Diencephalon (tissue), 1 donor: ENCODE results near the gene LAMP2. TPM values are rescaled to one million over a fixed set of nuclear protein-coding genes. Genes with fewer than 3 reads are reported as not detected.

Source experiments
- small RNA-seq: library from RNA; depleted of rRNA; stranded (forward); fragments of <200 nt; gene quantifications from one replicate; pipeline ENCODE3, GENCODE V24; 2014
- total RNA-seq: library from RNA; depleted of rRNA; stranded (reverse); fragments of >200 nt; gene quantifications from one replicate; pipeline ENCODE4 v1.2.3, GENCODE V29; 2014

LAMP2 gene
- total RNA-seq, result 86.0 TPM

GRCh38 chrX:120468825-120469525, at the start of gene LAMP2:
Gene LAMP2, minus strand, starts transcription at chrX:120469296. Its CDS starts 127 bp downstream, at chrX:120469169.

Small RNA genes within 50 kb of the gene (small RNA-seq; reads per million reads assigned to genes)
- not detected for gene RNU7-37P

Other genes starting within 250 kb of the LAMP2 start
- gene ZBTB33, start 218.5 kb downstream of the LAMP2 start, total RNA-seq, result 46.4 TPM
- 5.5 TPM for gene TMEM255A, start 157.8 kb downstream of the LAMP2 start, total RNA-seq
- not detected for gene ATP1B4, start 107.2 kb downstream of the LAMP2 start, total RNA-seq
- gene CUL4B, start 91.7 kb upstream of the LAMP2 start, total RNA-seq, result 68.7 TPM
- gene MCTS1, start 134.8 kb upstream of the LAMP2 start, total RNA-seq, result 39.2 TPM
- 18.7 TPM for gene C1GALT1C1, start 160.8 kb upstream of the LAMP2 start, total RNA-seq